ENCODE data around the gene NOL4L.

DNA sequence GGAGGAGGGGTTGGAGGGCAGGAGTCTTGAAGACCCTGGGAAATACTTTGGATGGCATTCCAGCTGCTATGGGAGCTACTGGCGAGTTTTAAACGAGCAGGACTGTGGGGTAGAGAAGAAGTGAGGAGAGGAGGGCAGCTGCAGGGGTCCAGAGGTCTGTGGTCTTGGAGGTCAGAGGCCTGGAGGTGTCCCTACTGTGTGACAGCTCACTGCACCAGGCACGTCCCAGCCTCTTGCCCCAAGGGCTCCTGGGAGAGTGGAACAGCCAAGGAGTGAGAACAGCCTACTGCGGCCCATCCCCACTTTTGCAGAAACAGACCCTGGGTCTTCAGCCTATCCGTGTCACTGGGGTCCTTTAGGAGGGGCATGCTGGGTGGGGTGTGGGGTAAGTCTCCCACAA lies 2.9 kb upstream of the NOL4L start:
- no peak for TF ChIP-seq POLR2A (IDR thresholded peaks at IDR 0.05)
- TF ChIP-seq, protein P1, sequence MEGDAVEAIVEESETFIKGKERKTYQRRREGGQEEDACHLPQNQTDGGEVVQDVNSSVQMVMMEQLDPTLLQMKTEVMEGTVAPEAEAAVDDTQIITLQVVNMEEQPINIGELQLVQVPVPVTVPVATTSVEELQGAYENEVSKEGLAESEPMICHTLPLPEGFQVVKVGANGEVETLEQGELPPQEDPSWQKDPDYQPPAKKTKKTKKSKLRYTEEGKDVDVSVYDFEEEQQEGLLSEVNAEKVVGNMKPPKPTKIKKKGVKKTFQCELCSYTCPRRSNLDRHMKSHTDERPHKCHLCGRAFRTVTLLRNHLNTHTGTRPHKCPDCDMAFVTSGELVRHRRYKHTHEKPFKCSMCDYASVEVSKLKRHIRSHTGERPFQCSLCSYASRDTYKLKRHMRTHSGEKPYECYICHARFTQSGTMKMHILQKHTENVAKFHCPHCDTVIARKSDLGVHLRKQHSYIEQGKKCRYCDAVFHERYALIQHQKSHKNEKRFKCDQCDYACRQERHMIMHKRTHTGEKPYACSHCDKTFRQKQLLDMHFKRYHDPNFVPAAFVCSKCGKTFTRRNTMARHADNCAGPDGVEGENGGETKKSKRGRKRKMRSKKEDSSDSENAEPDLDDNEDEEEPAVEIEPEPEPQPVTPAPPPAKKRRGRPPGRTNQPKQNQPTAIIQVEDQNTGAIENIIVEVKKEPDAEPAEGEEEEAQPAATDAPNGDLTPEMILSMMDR (IDR thresholded peaks at IDR 0.05) = no peak

All from thyroid gland (tissue), 4 donors.